Measurements from ENCODE around the gene SLC25A41. TPM values are rescaled to one million over a fixed set of nuclear protein-coding genes. Genes with fewer than 3 reads are reported as not detected.

SLC25A41 gene
- total and polyA plus RNA-seq, 2 of the 13 experiments (the other 11 are each of a cell fraction or from before 2014, with no cell fraction given), result 0.33 to 0.95 TPM

- no peak; the same call in 1 of the 2 replicates for TF ChIP-seq ZBTB25 (CRISPR knock-in tag; IDR thresholded peaks at IDR 0.05)
- no peak for TF ChIP-seq ESRRA (CRISPR knock-in tag; IDR thresholded peaks at IDR 0.05; ENCODE audit: low read depth)
- no peak for TF ChIP-seq ZNF253 (CRISPR knock-in tag; IDR thresholded peaks at IDR 0.05; ENCODE audit: borderline replicate concordance)
- TF ChIP-seq BRD4 (CRISPR knock-in tag; IDR thresholded peaks at IDR 0.05), result no peak
- TF ChIP-seq CCDC6 (CRISPR knock-in tag; IDR thresholded peaks at IDR 0.05), result peak; percentile 60; the same call in 1 of the 2 replicates
- TF ChIP-seq, protein P1, sequence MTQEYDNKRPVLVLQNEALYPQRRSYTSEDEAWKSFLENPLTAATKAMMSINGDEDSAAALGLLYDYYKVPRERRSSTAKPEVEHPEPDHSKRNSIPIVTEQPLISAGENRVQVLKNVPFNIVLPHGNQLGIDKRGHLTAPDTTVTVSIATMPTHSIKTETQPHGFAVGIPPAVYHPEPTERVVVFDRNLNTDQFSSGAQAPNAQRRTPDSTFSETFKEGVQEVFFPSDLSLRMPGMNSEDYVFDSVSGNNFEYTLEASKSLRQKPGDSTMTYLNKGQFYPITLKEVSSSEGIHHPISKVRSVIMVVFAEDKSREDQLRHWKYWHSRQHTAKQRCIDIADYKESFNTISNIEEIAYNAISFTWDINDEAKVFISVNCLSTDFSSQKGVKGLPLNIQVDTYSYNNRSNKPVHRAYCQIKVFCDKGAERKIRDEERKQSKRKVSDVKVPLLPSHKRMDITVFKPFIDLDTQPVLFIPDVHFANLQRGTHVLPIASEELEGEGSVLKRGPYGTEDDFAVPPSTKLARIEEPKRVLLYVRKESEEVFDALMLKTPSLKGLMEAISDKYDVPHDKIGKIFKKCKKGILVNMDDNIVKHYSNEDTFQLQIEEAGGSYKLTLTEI (CRISPR knock-in tag; conservative IDR thresholded peaks at IDR 0.05), result no peak
- TF ChIP-seq ZNF784 (CRISPR knock-in tag; IDR thresholded peaks at IDR 0.05; ENCODE audit: borderline replicate concordance), result no peak
- TF ChIP-seq HNRNPLL (IDR thresholded peaks at IDR 0.05; ENCODE audit: low read depth, low read length, poor library complexity, severe bottlenecking), result peak; percentile 63
- TF ChIP-seq ZNF329 (CRISPR knock-in tag; IDR thresholded peaks at IDR 0.05; ENCODE audit: low read depth), result no peak
- no peak for TF ChIP-seq NFRKB (IDR thresholded peaks at IDR 0.05)
- TF ChIP-seq SMAD9 (CRISPR knock-in tag; IDR thresholded peaks at IDR 0.05), result no peak
- TF ChIP-seq ATF7 (IDR thresholded peaks at IDR 0.05), result 0 out of 2 replicates have a peak, but pooled peaks have one; percentile 3
- no peak for TF ChIP-seq ATF7 (CRISPR knock-in tag; IDR thresholded peaks at IDR 0.05)
- TF ChIP-seq CREM (IDR thresholded peaks at IDR 0.05), result peak; percentile 93
- TF ChIP-seq CREM (CRISPR knock-in tag; IDR thresholded peaks at IDR 0.05), result no peak
- TF ChIP-seq, protein P2, sequence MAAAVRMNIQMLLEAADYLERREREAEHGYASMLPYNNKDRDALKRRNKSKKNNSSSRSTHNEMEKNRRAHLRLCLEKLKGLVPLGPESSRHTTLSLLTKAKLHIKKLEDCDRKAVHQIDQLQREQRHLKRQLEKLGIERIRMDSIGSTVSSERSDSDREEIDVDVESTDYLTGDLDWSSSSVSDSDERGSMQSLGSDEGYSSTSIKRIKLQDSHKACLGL (CRISPR knock-in tag; IDR thresholded peaks at IDR 0.05), result no peak
- TF ChIP-seq ZNF644 (CRISPR knock-in tag; IDR thresholded peaks at IDR 0.05; ENCODE audit: low read depth), result no peak
- no peak for TF ChIP-seq ZSCAN20 (CRISPR knock-in tag; IDR thresholded peaks at IDR 0.05; ENCODE audit: borderline replicate concordance)
- peak; percentile 15; the same call in 1 of the 2 replicates for TF ChIP-seq FOXA3 (CRISPR knock-in tag; IDR thresholded peaks at IDR 0.05)
- no peak for TF ChIP-seq SNAI1 (CRISPR knock-in tag; IDR thresholded peaks at IDR 0.05; ENCODE audit: borderline replicate concordance)
- no peak for TF ChIP-seq ZNF800 (CRISPR knock-in tag; IDR thresholded peaks at IDR 0.05)
- peak; percentile 77; the same call in 1 of the 2 replicates for TF ChIP-seq MTF2 (CRISPR knock-in tag; IDR thresholded peaks at IDR 0.05; ENCODE audit: borderline replicate concordance)
- no peak for TF ChIP-seq SMAD1 (CRISPR knock-in tag; IDR thresholded peaks at IDR 0.05; ENCODE audit: borderline replicate concordance, low read depth)
- no peak for TF ChIP-seq ZNF264 (CRISPR knock-in tag; IDR thresholded peaks at IDR 0.05)
- 0 out of 2 replicates have a peak, but pooled peaks have one; percentile 36 for TF ChIP-seq ZNF816 (CRISPR knock-in tag; IDR thresholded peaks at IDR 0.05; ENCODE audit: borderline replicate concordance)
These were observed 40.2 kb downstream of the SLC25A41 start, which contains the start of gene GTF2F1 (continued) for GRCh38 chr19:6393074-6393982.

Measured in HepG2 (cell line).